ENCODE data around the gene SEMA6A. TPM values are rescaled to one million over a fixed set of nuclear protein-coding genes. Genes with fewer than 3 reads are reported as not detected.

Gene SEMA6A
- polyA plus RNA-seq, 3 donors from 2014 or later: 0.19 to 0.80 TPM; not detected in 1

DNA sequence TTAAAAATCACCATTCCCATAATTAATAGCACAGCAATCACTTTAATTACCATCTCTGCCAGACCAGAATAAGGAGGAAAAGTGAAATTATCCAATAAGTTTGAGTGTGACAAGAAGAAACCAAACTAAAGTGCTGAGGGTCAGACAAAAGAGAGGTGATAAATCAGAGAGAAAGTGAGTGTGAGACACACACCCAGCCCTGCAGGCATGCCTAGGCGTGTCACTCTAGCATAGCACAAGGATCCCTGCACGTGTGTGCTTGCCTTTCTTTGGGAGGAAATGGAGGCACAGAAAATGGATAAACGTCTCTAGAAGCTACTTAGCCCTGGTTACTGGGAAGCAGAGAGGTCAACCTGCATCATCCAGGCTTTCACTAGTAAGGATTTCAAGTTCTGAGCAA, 56.2 kb downstream of the SEMA6A start:
- no peak overlapping the region for H3K4me3 Mint-ChIP-seq
- peaks cover 0 to 4% (median 4%) of the 10 kb centered on the region in 3 donors for H3K36me3 Mint-ChIP-seq
- H3K27ac Mint-ChIP-seq: no peak overlapping the region
- no peak for DNase-seq
- no peaks in the 10 kb centered on the region for H3K9me3 Mint-ChIP-seq
- peaks cover 0 to 1% (median 0%) of the 10 kb centered on the region in 3 donors for H3K27me3 Mint-ChIP-seq (ENCODE audit: low read depth in 3 of 3)
- no peaks in the 10 kb centered on the region for H3K4me1 Mint-ChIP-seq

GRCh38 chr5:116517488-116517887, 57.1 kb downstream of the SEMA6A start:
- H3K36me3 Mint-ChIP-seq: peaks cover 0 to 4% (median 4%) of the 10 kb centered on the region in 3 donors
- no peaks in the 10 kb centered on the region for H3K4me1 Mint-ChIP-seq
- no peak overlapping the region for H3K4me3 Mint-ChIP-seq
- H3K27ac Mint-ChIP-seq: no peak overlapping the region
- DNase-seq: no peak
- peaks cover 0 to 1% (median 0%) of the 10 kb centered on the region in 3 donors for H3K27me3 Mint-ChIP-seq (ENCODE audit: low read depth in 3 of 3)
- no peaks in the 10 kb centered on the region for H3K9me3 Mint-ChIP-seq

DNA sequence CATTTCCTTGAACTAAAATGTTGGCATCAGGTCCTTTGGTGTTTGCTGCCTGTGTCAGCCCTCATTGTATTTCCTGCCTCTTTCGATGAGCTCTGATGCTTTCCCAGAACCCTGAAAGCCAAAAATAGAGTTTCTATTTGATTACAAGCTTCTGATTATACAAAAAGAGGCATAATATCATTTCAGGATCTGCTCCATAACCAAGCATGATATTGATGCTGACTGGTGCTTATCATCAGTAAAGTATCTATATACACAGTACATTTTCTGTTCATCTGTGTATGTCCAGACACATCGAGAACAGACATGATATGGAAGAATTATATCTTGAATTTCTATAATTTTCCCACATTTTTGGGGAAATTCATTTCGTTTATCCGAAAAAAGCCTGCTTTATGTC, 58.6 kb downstream of the SEMA6A start:
- H3K27ac Mint-ChIP-seq: no peak overlapping the region
- H3K4me1 Mint-ChIP-seq: no peaks in the 10 kb centered on the region
- H3K36me3 Mint-ChIP-seq: peaks cover 0 to 4% (median 4%) of the 10 kb centered on the region in 3 donors
- no peak for DNase-seq
- no peak overlapping the region for H3K4me3 Mint-ChIP-seq
- H3K27me3 Mint-ChIP-seq (ENCODE audit: low read depth in 3 of 3): peaks cover 0 to 1% (median 0%) of the 10 kb centered on the region in 3 donors
- no peaks in the 10 kb centered on the region for H3K9me3 Mint-ChIP-seq

GRCh38 chr5:116514421-116514970, 60.1 kb downstream of the SEMA6A start:
- no peaks in the 10 kb centered on the region for H3K4me1 Mint-ChIP-seq
- H3K4me3 Mint-ChIP-seq: no peak overlapping the region
- H3K27ac Mint-ChIP-seq: no peak overlapping the region
- H3K36me3 Mint-ChIP-seq: peaks cover 0 to 4% (median 0%) of the 10 kb centered on the region in 3 donors
- no peaks in the 10 kb centered on the region for H3K9me3 Mint-ChIP-seq
- H3K27me3 Mint-ChIP-seq (ENCODE audit: low read depth in 3 of 3): peaks cover 0 to 1% (median 0%) of the 10 kb centered on the region in 3 donors
- DNase-seq: no peak

DNA sequence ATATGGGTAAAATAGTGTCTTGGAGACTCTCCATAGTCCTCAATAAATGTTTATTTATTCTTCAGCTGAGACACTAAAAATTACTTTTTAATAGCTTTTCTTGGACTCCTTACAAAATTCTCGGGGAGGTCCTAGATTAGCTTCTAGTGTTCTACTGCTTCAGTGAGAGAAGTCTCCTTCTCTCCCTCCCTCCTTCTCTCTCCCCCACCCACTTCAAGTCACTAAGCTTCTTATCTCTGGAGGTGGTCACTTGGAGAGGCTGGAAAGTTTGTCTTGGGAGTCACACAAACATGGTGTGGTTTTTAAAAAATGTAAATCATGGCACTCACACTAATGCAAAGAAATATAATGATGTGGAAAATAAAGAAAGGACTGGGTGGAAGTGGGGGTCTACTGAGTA, 64.1 kb downstream of the SEMA6A start:
- no peaks in the 10 kb centered on the region for H3K4me1 Mint-ChIP-seq
- H3K27ac Mint-ChIP-seq: no peak overlapping the region
- H3K4me3 Mint-ChIP-seq: no peak overlapping the region
- no peak for DNase-seq
- H3K9me3 Mint-ChIP-seq: no peaks in the 10 kb centered on the region
- peaks cover 0 to 1% (median 0%) of the 10 kb centered on the region in 3 donors for H3K27me3 Mint-ChIP-seq (ENCODE audit: low read depth in 3 of 3)
- H3K36me3 Mint-ChIP-seq: peaks cover 0 to 5% (median 0%) of the 10 kb centered on the region in 3 donors

DNA sequence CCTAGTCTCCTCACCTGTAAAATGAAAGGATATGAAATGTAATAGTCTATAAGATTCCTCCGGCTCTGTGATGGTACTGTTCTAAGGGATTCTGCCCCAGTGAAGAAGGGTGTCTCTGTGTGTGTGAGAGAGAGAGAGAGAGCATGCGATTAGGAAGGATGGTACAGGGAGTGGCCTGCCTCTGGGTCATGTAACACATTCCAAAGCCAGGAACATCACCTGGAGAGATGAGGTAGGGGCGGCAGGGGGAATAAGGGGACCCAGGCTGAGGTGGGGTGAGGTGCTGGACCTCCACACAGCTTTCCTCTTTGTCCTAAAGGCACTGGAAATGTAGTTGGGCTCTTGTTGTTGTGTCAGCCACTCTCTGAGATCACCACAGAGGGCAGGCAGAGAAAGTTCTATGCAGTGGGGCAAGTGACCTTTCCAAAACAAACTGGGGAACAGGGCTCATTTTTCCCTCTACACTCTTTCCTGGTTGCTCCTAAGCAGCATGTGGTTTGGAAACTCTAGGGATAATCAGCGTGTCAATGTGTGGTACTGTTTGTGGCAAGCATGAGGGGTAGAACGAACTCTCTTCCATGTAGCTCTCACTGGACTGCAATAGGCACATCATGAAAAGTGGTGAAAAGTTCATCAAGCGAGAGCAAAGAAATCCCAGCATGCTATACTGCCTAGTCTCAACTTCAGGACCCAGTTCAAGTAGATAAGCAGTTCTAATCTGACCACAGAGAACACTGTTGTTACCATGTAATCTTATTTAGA, 65.0 kb downstream of the SEMA6A start:
- no peaks in the 10 kb centered on the region for H3K4me1 Mint-ChIP-seq
- DNase-seq: no peak
- no peaks in the 10 kb centered on the region for H3K27me3 Mint-ChIP-seq (ENCODE audit: low read depth in 3 of 3)
- H3K9me3 Mint-ChIP-seq: no peaks in the 10 kb centered on the region
- H3K4me3 Mint-ChIP-seq: no peak overlapping the region
- H3K27ac Mint-ChIP-seq: no peak overlapping the region
- H3K36me3 Mint-ChIP-seq: peaks cover 0 to 9% (median 0%) of the 10 kb centered on the region in 3 donors

GRCh38 chr5:116508835-116509234, 65.8 kb downstream of the SEMA6A start:
- DNase-seq: no peak
- no peaks in the 10 kb centered on the region for H3K27me3 Mint-ChIP-seq (ENCODE audit: low read depth in 3 of 3)
- no peak overlapping the region for H3K27ac Mint-ChIP-seq
- no peaks in the 10 kb centered on the region for H3K4me1 Mint-ChIP-seq
- H3K4me3 Mint-ChIP-seq: no peak overlapping the region
- H3K9me3 Mint-ChIP-seq: no peaks in the 10 kb centered on the region
- peaks cover 0 to 8% (median 0%) of the 10 kb centered on the region in 3 donors for H3K36me3 Mint-ChIP-seq

GRCh38 chr5:116507941-116508655, 66.5 kb downstream of the SEMA6A start:
- Mint-ChIP-seq H3K27ac (no peak overlapping the region), H3K36me3 (peaks cover 0 to 4% (median 0%) of the 10 kb centered on the region in 3 donors), H3K4me3 (no peak overlapping the region), H3K4me1 (no peaks in the 10 kb centered on the region), H3K9me3 (no peaks in the 10 kb centered on the region), H3K27me3 (ENCODE audit: low read depth in 3 of 3) (no peaks in the 10 kb centered on the region)
- no peak for DNase-seq

GRCh38 chr5:116507051-116507537, 67.5 kb downstream of the SEMA6A start:
- H3K27me3 Mint-ChIP-seq (ENCODE audit: low read depth in 3 of 3): no peaks in the 10 kb centered on the region
- no peaks in the 10 kb centered on the region for H3K4me1 Mint-ChIP-seq
- no peak overlapping the region for H3K4me3 Mint-ChIP-seq
- H3K36me3 Mint-ChIP-seq: peaks cover 0 to 4% (median 0%) of the 10 kb centered on the region in 3 donors
- no peak overlapping the region for H3K27ac Mint-ChIP-seq
- no peak for DNase-seq
- no peaks in the 10 kb centered on the region for H3K9me3 Mint-ChIP-seq

- no peak for DNase-seq
- peaks cover 0 to 4% (median 0%) of the 10 kb centered on the region in 3 donors for H3K36me3 Mint-ChIP-seq
- no peaks in the 10 kb centered on the region for H3K9me3 Mint-ChIP-seq
- no peaks in the 10 kb centered on the region for H3K4me1 Mint-ChIP-seq
- no peak overlapping the region for H3K27ac Mint-ChIP-seq
- no peaks in the 10 kb centered on the region for H3K27me3 Mint-ChIP-seq (ENCODE audit: low read depth in 3 of 3)
- no peak overlapping the region for H3K4me3 Mint-ChIP-seq
Measured at GRCh38 chr5:116506488-116506887, 68.1 kb downstream of the SEMA6A start.

GRCh38 chr5:116504593-116505166, 69.9 kb downstream of the SEMA6A start:
- peaks cover 0 to 4% (median 0%) of the 10 kb centered on the region in 3 donors for H3K36me3 Mint-ChIP-seq
- peaks cover 2 to 7% of the 10 kb centered on the region in 2 donors for H3K4me1 Mint-ChIP-seq

DNA sequence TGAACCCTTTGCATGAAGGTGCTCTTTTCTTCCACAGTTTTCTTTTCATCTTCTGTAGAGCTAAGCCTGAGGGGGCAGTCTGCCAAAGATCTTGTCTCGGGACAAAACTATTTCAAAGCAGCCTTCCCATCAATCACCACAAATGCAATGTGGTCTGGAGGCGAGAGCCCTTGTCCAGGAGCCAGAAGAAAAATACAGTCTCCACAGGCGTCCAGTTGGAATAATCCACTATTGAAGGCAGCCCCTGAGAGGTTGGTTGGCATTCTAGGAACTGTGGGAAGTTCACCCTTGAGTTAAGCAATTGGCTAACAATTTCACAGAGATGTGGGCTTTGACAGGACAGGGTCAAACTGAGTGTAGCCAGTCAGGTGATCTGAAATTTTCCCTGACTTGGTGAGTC, 72.0 kb downstream of the SEMA6A start:
- no peaks in the 10 kb centered on the region for H3K27me3 Mint-ChIP-seq (ENCODE audit: low read depth in 3 of 3)
- no peak overlapping the region for H3K27ac Mint-ChIP-seq
- DNase-seq: no peak
- peaks cover 0 to 4% (median 0%) of the 10 kb centered on the region in 3 donors for H3K36me3 Mint-ChIP-seq
- H3K4me3 Mint-ChIP-seq: no peak overlapping the region
- H3K4me1 Mint-ChIP-seq: peaks cover 6 to 13% of the 10 kb centered on the region in 2 donors
- no peaks in the 10 kb centered on the region for H3K9me3 Mint-ChIP-seq

More at GRCh38 chr5:116504593-116505166, 69.9 kb downstream of the SEMA6A start:
- no peak for DNase-seq
- Mint-ChIP-seq H3K27me3 (ENCODE audit: low read depth in 3 of 3) (no peaks in the 10 kb centered on the region), H3K4me3 (no peak overlapping the region), H3K27ac (no peak overlapping the region), H3K9me3 (no peaks in the 10 kb centered on the region)

DNA sequence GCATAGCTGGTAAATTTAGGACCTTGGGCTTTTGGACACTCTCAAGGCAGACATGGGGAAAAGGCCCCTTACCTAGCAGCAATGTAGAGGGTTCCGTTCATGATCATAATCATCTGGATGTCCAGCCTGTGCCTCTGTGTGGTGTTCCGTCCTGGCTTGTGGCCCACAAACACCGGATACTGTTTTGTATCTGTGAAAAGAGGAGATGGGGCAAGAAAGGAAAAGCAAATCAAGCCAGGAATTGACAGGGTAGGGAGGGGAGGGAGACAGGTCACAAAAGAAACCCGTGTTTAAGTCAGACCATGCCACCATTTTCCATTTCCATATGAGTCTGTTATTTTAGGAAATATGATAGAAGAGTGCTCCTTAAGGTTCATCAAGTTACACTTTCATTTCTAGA, 72.5 kb downstream of the SEMA6A start:
- Mint-ChIP-seq H3K9me3 (no peaks in the 10 kb centered on the region), H3K36me3 (peaks cover 0 to 4% (median 0%) of the 10 kb centered on the region in 3 donors), H3K27ac (no peak overlapping the region), H3K4me3 (no peak overlapping the region), H3K27me3 (ENCODE audit: low read depth in 3 of 3) (no peaks in the 10 kb centered on the region), H3K4me1 (peaks cover 6 to 13% of the 10 kb centered on the region in 2 donors)
- DNase-seq: no peak
